GM23248 (cell line): ENCODE measurements around the gene PRAC1.

Source experiments
- EZH2 ChIP-seq: fragments of 200-600 bp; sonication (generic); IDR thresholded peaks from 2 replicates; pipeline ENCODE4 v1.6.1; 2018; ENCODE audit warnings: antibody characterized with exemption, mild to moderate bottlenecking; ENCODE audit not compliant: insufficient read depth, poor library complexity, severe bottlenecking
- EZH2phosphoT487 ChIP-seq: fragments of 200-600 bp; sonication (generic); IDR thresholded peaks from 2 replicates; pipeline ENCODE4 v1.6.1; 2018; ENCODE audit warnings: antibody characterized with exemption, moderate library complexity, mild to moderate bottlenecking, low read depth; ENCODE audit not compliant: insufficient read depth

DNA sequence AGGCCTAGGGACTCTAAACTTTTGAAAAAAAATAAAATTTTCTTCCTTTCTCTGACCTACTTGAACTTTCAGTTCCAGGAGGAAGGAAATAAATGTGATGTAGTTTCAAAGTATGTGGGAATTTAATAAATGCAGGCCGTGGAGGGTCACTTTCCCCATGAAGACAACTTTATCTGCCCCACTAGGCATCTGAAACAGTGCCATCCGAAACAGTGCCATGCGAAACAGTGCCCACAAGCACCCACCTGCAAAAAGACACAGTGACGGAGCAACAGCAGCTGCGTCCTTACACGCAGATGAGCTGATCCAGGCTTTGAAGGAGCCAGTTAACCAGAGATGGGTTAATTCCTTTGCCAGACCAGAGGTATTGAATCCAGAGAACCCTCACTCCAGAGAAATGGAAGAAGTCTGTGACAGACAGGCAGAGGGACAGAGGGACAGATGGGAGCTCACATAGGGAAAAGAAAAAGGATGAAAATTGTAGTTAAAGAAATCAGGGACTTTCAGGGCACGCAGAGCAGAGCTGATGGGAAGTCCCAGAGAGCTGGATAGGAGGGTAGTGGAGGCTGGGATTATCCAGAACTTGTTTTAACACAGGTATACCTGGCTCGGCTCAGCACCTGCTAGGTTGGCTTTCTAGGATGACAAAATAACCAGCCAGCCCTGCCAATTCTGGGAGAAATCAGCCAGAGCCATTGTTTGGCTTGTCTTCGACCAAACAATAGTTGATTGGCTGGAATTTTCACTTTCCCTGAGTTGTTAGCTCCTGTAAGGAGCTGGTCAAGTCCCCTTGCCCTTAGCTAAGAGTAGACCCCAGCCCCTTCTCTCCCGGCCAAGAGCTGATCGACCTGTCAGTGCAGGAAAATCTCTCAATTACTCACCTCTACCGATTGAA, 23.3 kb upstream of the PRAC1 start:
- no peak for TF ChIP-seq EZH2phosphoT487
- TF ChIP-seq EZH2, result no peak
